Neuron (in vitro differentiated cells): ENCODE measurements around the gene OR52B6.

Source experiments
- H2AFZ ChIP-seq: one replicate; pipeline ENCODE4 v1.6.1; 2013; ENCODE audit warnings: low read depth, mild to moderate bottlenecking, inconsistent platforms, low read length, moderate library complexity
- H3K27me3 ChIP-seq: one replicate; pipeline ENCODE4 v1.6.1; 2013; ENCODE audit warnings: low read length; ENCODE audit not compliant: insufficient read depth
- H3K36me3 ChIP-seq: one replicate; pipeline ENCODE4 v1.6.1; 2013; ENCODE audit warnings: low read length; ENCODE audit not compliant: insufficient read depth
- H3K4me1 ChIP-seq: one replicate; pipeline ENCODE4 v1.6.1; 2013; ENCODE audit warnings: low read length; ENCODE audit not compliant: insufficient read depth
- H3K4me3 ChIP-seq: 2 replicates; pipeline ENCODE4 v1.5.1; 2013; ENCODE audit warnings: mild to moderate bottlenecking, low read length, moderate library complexity
- H3K9me3 ChIP-seq: one replicate; pipeline ENCODE4 v1.6.1; 2013; ENCODE audit warnings: low read length

OR52B6 gene, protein sequence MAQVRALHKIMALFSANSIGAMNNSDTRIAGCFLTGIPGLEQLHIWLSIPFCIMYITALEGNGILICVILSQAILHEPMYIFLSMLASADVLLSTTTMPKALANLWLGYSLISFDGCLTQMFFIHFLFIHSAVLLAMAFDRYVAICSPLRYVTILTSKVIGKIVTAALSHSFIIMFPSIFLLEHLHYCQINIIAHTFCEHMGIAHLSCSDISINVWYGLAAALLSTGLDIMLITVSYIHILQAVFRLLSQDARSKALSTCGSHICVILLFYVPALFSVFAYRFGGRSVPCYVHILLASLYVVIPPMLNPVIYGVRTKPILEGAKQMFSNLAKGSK

DNA sequence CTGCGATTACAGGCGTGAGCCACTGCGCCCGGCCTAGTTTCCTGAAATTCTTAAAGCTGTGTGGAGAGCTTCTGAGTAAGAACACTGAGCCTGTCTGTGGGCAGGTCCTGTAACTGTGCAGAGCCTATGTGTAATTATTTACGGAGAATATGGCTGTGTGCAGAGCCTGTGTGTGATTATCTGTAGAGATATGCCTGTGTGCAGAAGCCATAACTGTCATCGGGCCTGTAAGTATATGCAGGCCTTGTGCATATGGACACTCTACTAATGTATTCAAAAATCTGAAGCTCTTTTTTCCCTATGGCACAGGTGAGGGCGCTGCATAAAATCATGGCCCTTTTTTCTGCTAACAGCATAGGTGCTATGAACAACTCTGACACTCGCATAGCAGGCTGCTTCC is at the start of gene OR52B6:
Gene OR52B6, plus strand, starts transcription at position 301 of the 400 bp plus-strand sequence. Its CDS starts 0 bp downstream, at position 301.
- Histone ChIP-seq H2AFZ (no peak within 1 kb of the TSS), H3K27me3 (no peaks in the 10 kb centered on the region), H3K9me3 (no peaks in the 10 kb centered on the region), H3K4me1 (no peaks in the 10 kb centered on the region), H3K36me3 (no peaks in the 10 kb centered on the region), H3K4me3 (no peak within 1 kb of the TSS)

DNA sequence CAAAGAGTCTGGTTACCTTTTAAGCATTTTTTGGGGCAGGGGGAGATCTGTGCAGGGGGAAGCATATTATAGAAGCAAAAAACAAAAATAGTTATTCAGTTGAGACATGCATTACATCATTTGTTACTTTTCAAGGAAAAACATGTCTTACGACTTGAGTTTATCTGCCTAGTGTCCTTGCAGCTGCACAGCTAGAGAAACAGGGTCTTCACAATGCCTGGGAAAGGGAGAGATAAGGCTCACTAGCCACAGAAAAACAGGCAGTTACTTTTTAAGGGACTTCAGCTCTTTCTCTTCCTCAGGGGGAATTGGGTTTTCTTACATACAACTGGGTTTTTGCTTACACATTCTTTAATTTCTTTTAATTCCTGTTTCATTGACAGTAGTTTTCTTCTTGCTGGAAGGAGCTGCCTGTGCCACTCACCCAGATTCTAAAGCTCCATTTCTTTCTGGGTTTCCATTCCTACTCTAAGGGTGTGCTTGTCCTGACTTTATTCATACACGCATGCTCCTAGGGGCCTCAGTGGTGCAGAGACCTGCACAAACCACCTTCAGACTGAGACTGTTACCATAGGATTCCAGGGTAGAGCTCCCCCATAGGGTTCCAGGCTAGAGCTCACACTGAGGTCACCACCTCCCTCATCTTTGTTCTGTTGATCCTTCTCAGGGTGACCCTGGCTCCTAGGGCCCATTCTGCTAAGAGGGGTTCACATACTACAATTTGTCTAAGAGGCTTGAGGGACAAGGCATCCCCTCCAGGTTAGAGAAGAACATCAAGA is 49.4 kb upstream of the OR52B6 start:
- Histone ChIP-seq H3K36me3 (no peaks in the 10 kb centered on the region), H3K4me3 (no peak overlapping the region)

DNA sequence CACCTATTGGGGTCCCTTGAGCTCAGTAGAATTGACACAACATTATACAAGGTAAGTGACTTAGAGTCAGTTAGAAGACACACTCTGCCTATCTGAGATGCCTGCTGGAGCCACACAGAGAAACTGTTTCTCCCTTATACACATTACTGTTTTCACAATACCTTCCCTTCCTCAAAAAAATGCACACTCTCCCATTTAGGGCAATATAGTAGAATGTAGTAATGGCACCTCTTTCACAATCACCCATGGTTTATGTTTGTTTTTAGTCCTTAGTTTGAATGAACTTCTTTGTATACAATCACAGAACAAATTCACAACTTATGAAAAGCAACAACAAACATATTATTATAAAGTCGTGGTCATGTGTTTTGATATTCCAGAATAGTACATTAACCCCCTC is 46.6 kb upstream of the OR52B6 start:
- no peaks in the 10 kb centered on the region for H3K4me1 ChIP-seq
- H3K4me3 ChIP-seq: no peak overlapping the region
- no peaks in the 10 kb centered on the region for H3K27me3 ChIP-seq
- H2AFZ ChIP-seq: no peak overlapping the region
- H3K9me3 ChIP-seq: no peaks in the 10 kb centered on the region
- H3K36me3 ChIP-seq: no peaks in the 10 kb centered on the region

More for the DNA sequence above, 49.4 kb upstream of the OR52B6 start:
- peaks cover 3% of the 10 kb centered on the region for H3K27me3 ChIP-seq
- no peaks in the 10 kb centered on the region for H3K4me1 ChIP-seq
- no peak overlapping the region for H2AFZ ChIP-seq
- no peaks in the 10 kb centered on the region for H3K9me3 ChIP-seq

DNA sequence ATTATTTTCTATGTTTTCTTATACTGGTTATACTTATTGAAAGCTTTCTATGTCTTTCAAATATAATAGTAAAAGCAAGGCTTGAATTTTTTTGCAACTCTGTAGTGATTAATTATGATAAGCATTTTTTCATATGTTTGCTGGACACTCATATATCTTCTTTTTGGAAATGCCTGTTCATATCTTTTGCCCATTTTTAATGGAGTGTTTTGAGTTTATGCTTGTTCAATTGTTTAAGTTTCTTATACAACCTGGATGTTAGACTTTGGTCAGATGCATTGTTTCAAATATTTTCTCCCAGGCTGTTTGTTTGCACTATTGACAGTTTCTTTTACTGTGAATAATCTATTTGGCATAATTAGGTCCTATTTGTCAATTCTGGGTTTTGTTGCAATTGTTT is 44.2 kb upstream of the OR52B6 start:
- Histone ChIP-seq H3K4me1 (no peaks in the 10 kb centered on the region), H3K9me3 (no peaks in the 10 kb centered on the region), H3K36me3 (no peaks in the 10 kb centered on the region), H3K27me3 (no peaks in the 10 kb centered on the region), H2AFZ (no peak overlapping the region), H3K4me3 (no peak overlapping the region)

DNA sequence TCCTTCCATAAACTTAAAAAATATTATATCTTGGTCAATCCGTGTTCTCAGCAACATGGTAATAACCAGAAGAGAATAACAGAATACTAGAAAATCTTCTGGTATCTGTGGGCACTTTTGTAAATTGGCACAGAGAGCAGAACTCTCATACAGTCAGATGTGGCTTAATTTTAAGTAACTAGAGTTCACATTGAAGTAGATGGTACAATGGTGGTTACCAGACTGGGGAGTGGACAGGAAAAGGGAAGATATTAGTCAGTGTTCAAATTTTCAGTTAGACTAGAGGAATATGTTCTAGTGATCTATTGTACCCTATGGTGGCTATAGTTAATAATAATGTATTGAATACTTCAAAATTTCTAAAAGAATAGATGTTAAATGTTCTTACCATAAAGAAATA is 39.2 kb upstream of the OR52B6 start:
- Histone ChIP-seq H3K36me3 (no peaks in the 10 kb centered on the region), H3K4me3 (no peak overlapping the region), H3K27me3 (no peaks in the 10 kb centered on the region), H3K9me3 (no peaks in the 10 kb centered on the region), H2AFZ (no peak overlapping the region), H3K4me1 (no peaks in the 10 kb centered on the region)

DNA sequence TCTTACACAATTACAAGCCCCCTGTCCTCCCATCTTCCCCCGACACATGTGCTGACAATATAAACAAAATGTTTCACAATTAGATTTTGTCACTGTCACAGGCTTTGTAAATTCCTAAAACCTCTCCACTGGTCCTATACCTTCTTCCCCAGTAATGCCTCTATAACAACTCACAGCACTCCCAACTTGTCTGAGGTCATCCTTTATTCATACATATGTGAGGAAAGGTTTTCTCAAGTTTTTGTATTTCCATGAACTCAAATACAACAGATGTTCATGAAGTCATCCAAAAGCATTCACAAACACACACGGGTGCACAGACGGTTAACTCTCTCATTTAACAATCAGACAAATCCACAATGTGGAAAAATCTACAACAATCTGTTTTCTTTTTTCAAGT is 34.2 kb upstream of the OR52B6 start:
- Histone ChIP-seq H3K4me1 (no peaks in the 10 kb centered on the region), H2AFZ (no peak overlapping the region), H3K4me3 (no peak overlapping the region), H3K9me3 (no peaks in the 10 kb centered on the region), H3K36me3 (no peaks in the 10 kb centered on the region), H3K27me3 (no peaks in the 10 kb centered on the region)

DNA sequence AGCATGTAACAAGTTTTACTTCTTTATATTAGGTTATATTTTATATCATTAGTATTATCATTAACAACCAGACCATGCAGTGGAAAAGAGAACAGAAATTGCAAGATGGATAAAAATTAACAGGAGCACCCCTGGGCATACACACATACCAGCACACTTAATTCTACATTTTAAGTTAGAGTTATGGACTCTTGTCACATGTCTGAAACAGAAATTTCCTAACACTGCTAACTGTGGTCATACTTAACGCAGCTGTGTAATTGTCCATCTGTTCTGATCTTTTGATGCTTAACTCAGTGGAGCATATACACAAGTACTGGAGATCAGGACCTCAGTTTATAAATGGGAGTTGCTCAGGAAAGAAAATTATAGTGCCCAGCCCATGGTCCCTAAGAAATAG is 32.7 kb upstream of the OR52B6 start:
- H3K36me3 ChIP-seq: no peaks in the 10 kb centered on the region
- no peaks in the 10 kb centered on the region for H3K27me3 ChIP-seq
- H3K4me3 ChIP-seq: no peak overlapping the region
- no peak overlapping the region for H2AFZ ChIP-seq
- H3K4me1 ChIP-seq: no peaks in the 10 kb centered on the region
- H3K9me3 ChIP-seq: no peaks in the 10 kb centered on the region

DNA sequence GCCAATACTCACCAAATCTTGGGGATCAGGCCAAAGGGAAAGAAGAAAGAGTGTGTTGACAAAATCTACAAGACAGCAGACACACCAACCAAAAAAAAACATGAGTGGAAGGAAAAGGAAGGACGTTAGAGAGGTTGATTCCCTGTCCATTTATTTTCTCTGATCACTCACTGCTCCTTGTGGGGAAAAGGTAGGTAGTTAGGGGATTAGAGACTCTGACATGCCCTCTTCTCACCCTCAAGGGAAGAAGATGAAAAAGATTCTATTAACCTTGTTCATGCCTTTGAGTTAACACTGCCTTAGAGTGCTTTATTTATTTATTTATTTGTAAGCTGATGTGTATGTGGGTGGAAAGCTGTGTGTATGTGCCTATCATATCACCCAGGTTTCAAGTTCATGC is 32.2 kb upstream of the OR52B6 start, which contains the start of gene OR52H1:
Gene OR52H1, minus strand, starts transcription at position 101 of the 400 bp plus-strand sequence. CDS start 3,035 bp downstream, outside the sequence.
- no peak within 1 kb of the TSS for H2AFZ ChIP-seq
- no peak within 1 kb of the TSS for H3K4me3 ChIP-seq
- H3K36me3 ChIP-seq: no peaks in the 10 kb centered on the region
- no peaks in the 10 kb centered on the region for H3K27me3 ChIP-seq
- H3K4me1 ChIP-seq: no peaks in the 10 kb centered on the region
- no peaks in the 10 kb centered on the region for H3K9me3 ChIP-seq

DNA sequence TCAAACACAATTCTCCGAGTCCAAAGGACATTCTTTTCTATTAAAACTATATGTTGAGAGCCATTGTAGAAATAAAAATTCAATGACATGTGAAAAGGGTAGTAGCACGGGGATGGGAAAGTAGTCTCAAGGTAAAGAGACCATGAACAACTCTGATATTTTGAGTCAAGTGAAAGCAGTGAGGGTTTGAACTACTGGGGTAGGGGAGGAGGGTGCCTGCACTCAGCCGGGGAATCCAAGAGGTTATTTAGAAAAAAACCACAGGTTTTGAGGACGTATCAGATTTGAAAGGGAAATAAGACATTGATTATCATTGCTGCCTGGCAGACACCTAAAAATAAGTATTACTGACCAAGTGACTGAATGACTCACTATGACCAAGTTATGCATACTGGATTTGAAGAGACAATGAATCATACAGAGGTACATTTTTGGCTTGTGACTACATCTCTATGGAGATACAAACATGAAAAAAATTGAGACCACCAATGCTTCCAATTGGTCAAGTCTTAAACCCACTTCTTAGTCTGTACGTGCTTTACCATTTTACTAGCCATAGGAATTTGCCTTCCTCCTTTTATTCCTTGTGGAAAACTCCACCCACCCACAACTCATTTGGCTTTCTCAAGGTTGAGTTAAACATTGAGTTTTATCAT is 30.1 kb upstream of the OR52B6 start:
- H3K36me3 ChIP-seq: no peaks in the 10 kb centered on the region
- no peaks in the 10 kb centered on the region for H3K27me3 ChIP-seq
- no peaks in the 10 kb centered on the region for H3K9me3 ChIP-seq
- no peak overlapping the region for H3K4me3 ChIP-seq
- H3K4me1 ChIP-seq: no peaks in the 10 kb centered on the region
- no peak overlapping the region for H2AFZ ChIP-seq

DNA sequence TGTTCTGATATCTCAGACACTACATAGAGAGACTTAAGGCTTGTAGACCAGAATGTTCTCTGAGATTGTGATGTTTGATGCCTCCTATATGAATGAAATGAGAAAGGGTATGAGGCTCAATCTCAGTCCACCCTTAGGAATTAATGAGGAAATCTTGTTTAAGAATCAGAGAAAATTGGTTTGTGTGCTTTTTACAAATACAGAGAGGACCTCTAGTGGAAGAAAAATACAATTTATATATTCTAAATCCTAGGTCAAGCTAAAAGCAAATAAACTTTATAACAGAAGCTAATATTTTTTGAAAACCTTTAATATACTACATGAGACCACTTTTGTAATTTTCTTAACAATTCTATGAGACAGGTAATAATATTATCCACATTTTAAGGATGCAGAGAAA is 27.3 kb upstream of the OR52B6 start:
- Histone ChIP-seq H3K36me3 (no peaks in the 10 kb centered on the region), H3K9me3 (no peaks in the 10 kb centered on the region), H2AFZ (no peak overlapping the region), H3K4me1 (no peaks in the 10 kb centered on the region), H3K27me3 (no peaks in the 10 kb centered on the region), H3K4me3 (no peak overlapping the region)

DNA sequence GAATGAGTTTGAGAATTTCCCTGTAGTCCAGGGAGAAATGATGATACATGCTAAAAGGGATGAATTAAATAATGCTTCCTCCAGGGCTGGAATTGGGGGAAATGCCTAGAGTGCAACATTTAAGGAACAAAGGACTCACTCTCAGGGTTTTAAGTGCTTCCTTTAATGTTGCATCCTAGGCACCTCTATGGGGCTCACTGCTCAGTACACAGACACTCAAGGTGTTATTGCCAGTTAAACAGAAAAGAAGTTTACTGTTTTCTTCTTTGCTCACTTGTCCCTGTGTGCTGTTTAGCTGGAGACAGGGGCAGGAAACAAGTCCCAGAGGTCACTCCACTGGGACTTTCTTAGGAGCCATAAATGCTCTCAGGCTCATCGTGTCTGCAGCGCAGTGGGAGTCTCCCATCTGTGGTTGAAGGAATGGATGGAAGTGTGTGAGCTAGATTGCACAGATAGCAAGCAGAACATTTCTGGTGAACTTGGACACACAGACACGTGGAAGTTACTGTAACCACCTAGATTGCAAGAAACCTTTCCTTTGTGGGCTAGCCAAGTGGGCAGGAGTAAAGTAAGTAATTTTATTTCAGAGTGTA is 24.0 kb upstream of the OR52B6 start:
- no peak overlapping the region for H3K4me3 ChIP-seq
- H3K36me3 ChIP-seq: no peaks in the 10 kb centered on the region
- H3K4me1 ChIP-seq: no peaks in the 10 kb centered on the region
- no peaks in the 10 kb centered on the region for H3K27me3 ChIP-seq
- H2AFZ ChIP-seq: no peak overlapping the region
- H3K9me3 ChIP-seq: no peaks in the 10 kb centered on the region

DNA sequence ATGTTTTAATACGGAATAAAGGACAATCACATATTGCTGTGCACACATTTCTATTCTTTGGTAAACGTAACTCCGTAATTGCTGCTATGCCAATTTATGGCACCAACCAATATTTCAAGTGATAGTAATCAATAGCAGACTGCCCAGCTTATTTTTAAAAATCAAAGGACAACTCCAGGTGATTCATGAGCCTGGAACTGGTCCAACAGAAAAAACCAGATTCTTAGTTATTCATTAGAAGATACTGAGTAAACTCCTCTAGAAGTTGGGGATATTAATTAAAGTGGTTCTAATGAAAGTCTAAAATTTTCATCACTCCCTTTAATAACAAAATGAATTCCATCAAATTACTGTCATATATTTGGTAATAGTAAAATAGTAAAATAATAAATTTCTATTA is 22.9 kb upstream of the OR52B6 start:
- H3K9me3 ChIP-seq: no peaks in the 10 kb centered on the region
- no peaks in the 10 kb centered on the region for H3K36me3 ChIP-seq
- no peak overlapping the region for H2AFZ ChIP-seq
- no peaks in the 10 kb centered on the region for H3K4me1 ChIP-seq
- no peak overlapping the region for H3K4me3 ChIP-seq
- H3K27me3 ChIP-seq: no peaks in the 10 kb centered on the region
